Panc1 (cell line): ENCODE measurements around the gene NACC1. TPM values are rescaled to one million over a fixed set of nuclear protein-coding genes. Genes with fewer than 3 reads are reported as not detected.
A peak's percentile ranks its signal among the peaks of the same experiment; 100 is the strongest.
"Not testable (repeated sequence)": the region's sequence is repeated elsewhere in the genome, so short reads cannot be mapped to it uniquely, and the experiment has no call there.

Experiments
- ATAC-seq: fragments of 200-7000 bp; cut with Tn5 transposase; 2 replicates; pipeline ENCODE4 v1.9.1; 2020; ENCODE audit warnings: mild to moderate bottlenecking, moderate library complexity
- BruUV-seq: library from RNA; stranded (reverse); fragments of 400-500 nt; replicated peaks from 2 replicates; lab custom pipeline; 2021; lab: Mats Ljungman, UMichigan
- CTCF ChIA-PET: fragments of 300-600 bp; sonication (Branson Sonifier 250); formaldehyde crosslinking; loops from one replicate; lab custom pipeline; 2022; ENCODE audit warnings: antibody characterized with exemption; lab: Charles Lee
- POLR2A ChIA-PET: fragments of 300-600 bp; sonication (Branson Sonifier 250); formaldehyde crosslinking; loops from one replicate; lab custom pipeline; 2022; ENCODE audit warnings: antibody characterized with exemption; lab: Charles Lee
- DNase-seq: peaks from one replicate; pipeline ENCODE4 v3.0.0-alpha.2; 2010; ENCODE audit warnings: low read depth, low spot score
- H3K27ac ChIP-seq: 2 replicates; pipeline ENCODE4 v1.5.1; 2011; ENCODE audit warnings: mild to moderate bottlenecking, low read length, inconsistent platforms
- H3K27me3 ChIP-seq: fragments of 200-500 bp; sonication (Bioruptor generic); 2 replicates; pipeline ENCODE4 v1.6.0; 2014; ENCODE audit warnings: low read length, inconsistent platforms; ENCODE audit not compliant: control insufficient read depth, insufficient read depth
- H3K36me3 ChIP-seq: fragments of 200-500 bp; sonication (Bioruptor generic); 2 replicates; pipeline ENCODE4 v1.5.1; 2014; ENCODE audit warnings: inconsistent platforms, mild to moderate bottlenecking, low read length, moderate library complexity; ENCODE audit not compliant: control insufficient read depth, insufficient read depth
- H3K4me1 ChIP-seq: 2 replicates; pipeline ENCODE4 v1.5.1; 2011; ENCODE audit warnings: inconsistent platforms, mild to moderate bottlenecking, low read length, moderate library complexity; ENCODE audit not compliant: control insufficient read depth, insufficient read depth
- H3K4me3 ChIP-seq, 2 experiments: 2 replicates each; pipeline ENCODE4 v1.5.1; 2011 to 2012; ENCODE audit warnings: low read depth in 2 of 2, low read length in 2 of 2, mild to moderate bottlenecking in 2 of 2, inconsistent platforms in 1 of 2, moderate library complexity in 1 of 2
- H3K9me3 ChIP-seq: fragments of 200-500 bp; sonication (Bioruptor generic); 2 replicates; pipeline ENCODE4 v1.5.1; 2014; ENCODE audit warnings: low read depth, mild to moderate bottlenecking, inconsistent platforms, low read length, moderate library complexity; ENCODE audit not compliant: control insufficient read depth, insufficient read depth
- POLR2AphosphoS5 ChIP-seq: IDR thresholded peaks from 2 replicates; pipeline ENCODE4 v1.6.1; 2012; ENCODE audit warnings: mild to moderate bottlenecking, low read depth, low read length, moderate library complexity
- SIN3A ChIP-seq: IDR thresholded peaks from 2 replicates; pipeline ENCODE4 v1.6.1; 2012; ENCODE audit warnings: low read depth, mild to moderate bottlenecking, low read length, moderate library complexity, borderline replicate concordance; ENCODE audit not compliant: insufficient read depth
- TCF7L2 ChIP-seq: IDR thresholded peaks from 2 replicates; pipeline ENCODE4 v1.6.1; 2011; ENCODE audit warnings: mild to moderate bottlenecking, low read depth, low read length, inconsistent platforms
- in situ Hi-C: cut with HindIII; loops from 2 replicates; pipeline ENCODE4 v1.10.0; 2016; ENCODE audit warnings: low sequenced_read_pairs, low pct_unique_long_range_greater_than_20kb
- intact Hi-C: fragments of 100-400 bp; cut with micrococcal nuclease; formaldehyde crosslinking; loops from one replicate; pipeline ENCODE4 v1.10.0; 2022; ENCODE audit not compliant: unreplicated experiment
- total RNA-seq: library from RNA; stranded (reverse); gene quantifications from one replicate; pipeline ENCODE4 v1.2.1, GENCODE V29; 2021; ENCODE audit not compliant: unreplicated experiment
- TF ChIP-seq, protein P1 (sequence below), 2 experiments: IDR thresholded peaks; 2 replicates each; pipeline ENCODE4 v1.6.1; 2011 to 2012; ENCODE audit warnings: low read depth in 2 of 2, control low read depth in 1 of 2, low read length in 1 of 2, mild to moderate bottlenecking in 1 of 2, moderate library complexity in 1 of 2; ENCODE audit not compliant: insufficient read depth in 1 of 2
- TF ChIP-seq, protein P2 (sequence below): fragments of 450-650 bp; IDR thresholded peaks from 2 replicates; pipeline ENCODE4 v1.5.1; 2017; ENCODE audit warnings: mild to moderate bottlenecking

Gene NACC1
- total RNA-seq, 1 experiment from 2014 or later, result 129 TPM

DNA sequence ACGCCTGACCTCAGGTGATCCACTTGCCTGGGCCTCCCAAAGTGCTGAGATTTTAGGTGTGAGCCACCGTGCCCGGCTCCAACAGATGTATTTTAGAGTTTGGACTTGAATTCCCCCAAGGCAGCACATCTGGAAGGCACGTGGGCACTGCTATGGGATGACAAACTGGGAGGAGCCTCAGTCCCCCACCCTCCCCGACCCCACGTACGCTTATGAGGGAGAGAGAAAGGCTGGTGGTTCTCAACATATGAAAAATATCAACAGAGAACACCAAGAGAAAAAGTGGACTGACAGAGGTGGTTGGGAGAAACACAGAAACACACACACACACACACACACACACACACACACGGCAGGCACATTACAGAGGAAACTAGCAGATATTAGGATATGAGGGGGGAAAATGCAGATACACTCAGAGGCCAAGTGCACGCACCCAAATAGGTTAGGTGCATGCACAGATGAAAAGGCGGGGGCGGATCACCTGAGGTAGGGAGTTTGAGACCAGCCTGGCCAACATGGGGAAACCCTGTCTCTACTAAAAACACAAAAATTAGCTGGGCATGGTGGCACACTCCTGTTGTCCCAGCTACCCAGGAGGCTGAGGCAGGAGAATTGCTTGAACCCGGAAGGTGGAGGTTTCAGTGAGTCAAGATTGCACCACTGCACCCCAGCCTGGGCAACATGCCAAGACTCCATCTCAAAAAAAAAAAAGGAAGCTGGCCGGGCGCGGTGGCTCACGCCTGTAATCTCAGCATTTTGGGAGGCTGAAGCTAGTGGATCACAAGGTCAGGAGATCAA is 28.9 kb downstream of the NACC1 start:
- CTCF ChIA-PET, result no interaction called here
- ATAC-seq, result no peak
- DNase-seq, result no peak
- peaks cover 6% of the 10 kb centered on the region; the same call in 1 of the 2 replicates for H3K36me3 ChIP-seq
- POLR2A ChIA-PET, result no interaction called here
- TF ChIP-seq, protein P1, sequence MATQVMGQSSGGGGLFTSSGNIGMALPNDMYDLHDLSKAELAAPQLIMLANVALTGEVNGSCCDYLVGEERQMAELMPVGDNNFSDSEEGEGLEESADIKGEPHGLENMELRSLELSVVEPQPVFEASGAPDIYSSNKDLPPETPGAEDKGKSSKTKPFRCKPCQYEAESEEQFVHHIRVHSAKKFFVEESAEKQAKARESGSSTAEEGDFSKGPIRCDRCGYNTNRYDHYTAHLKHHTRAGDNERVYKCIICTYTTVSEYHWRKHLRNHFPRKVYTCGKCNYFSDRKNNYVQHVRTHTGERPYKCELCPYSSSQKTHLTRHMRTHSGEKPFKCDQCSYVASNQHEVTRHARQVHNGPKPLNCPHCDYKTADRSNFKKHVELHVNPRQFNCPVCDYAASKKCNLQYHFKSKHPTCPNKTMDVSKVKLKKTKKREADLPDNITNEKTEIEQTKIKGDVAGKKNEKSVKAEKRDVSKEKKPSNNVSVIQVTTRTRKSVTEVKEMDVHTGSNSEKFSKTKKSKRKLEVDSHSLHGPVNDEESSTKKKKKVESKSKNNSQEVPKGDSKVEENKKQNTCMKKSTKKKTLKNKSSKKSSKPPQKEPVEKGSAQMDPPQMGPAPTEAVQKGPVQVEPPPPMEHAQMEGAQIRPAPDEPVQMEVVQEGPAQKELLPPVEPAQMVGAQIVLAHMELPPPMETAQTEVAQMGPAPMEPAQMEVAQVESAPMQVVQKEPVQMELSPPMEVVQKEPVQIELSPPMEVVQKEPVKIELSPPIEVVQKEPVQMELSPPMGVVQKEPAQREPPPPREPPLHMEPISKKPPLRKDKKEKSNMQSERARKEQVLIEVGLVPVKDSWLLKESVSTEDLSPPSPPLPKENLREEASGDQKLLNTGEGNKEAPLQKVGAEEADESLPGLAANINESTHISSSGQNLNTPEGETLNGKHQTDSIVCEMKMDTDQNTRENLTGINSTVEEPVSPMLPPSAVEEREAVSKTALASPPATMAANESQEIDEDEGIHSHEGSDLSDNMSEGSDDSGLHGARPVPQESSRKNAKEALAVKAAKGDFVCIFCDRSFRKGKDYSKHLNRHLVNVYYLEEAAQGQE (IDR thresholded peaks at IDR 0.05; ENCODE audit: insufficient read depth in 1 of 2, low read depth in 2 of 2, low read length in 1 of 2), result no peak
- no peak for TF ChIP-seq POLR2AphosphoS5
- TF ChIP-seq, protein P2, sequence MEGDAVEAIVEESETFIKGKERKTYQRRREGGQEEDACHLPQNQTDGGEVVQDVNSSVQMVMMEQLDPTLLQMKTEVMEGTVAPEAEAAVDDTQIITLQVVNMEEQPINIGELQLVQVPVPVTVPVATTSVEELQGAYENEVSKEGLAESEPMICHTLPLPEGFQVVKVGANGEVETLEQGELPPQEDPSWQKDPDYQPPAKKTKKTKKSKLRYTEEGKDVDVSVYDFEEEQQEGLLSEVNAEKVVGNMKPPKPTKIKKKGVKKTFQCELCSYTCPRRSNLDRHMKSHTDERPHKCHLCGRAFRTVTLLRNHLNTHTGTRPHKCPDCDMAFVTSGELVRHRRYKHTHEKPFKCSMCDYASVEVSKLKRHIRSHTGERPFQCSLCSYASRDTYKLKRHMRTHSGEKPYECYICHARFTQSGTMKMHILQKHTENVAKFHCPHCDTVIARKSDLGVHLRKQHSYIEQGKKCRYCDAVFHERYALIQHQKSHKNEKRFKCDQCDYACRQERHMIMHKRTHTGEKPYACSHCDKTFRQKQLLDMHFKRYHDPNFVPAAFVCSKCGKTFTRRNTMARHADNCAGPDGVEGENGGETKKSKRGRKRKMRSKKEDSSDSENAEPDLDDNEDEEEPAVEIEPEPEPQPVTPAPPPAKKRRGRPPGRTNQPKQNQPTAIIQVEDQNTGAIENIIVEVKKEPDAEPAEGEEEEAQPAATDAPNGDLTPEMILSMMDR, result no peak
- TF ChIP-seq TCF7L2, result no peak
- no peak for TF ChIP-seq SIN3A
- H3K27me3 ChIP-seq, result no peaks in the 10 kb centered on the region
- intact Hi-C loops (no loop called here), in situ Hi-C loops (no loop called here)
- BruUV-seq, result no TSS peak
- H3K27ac ChIP-seq, result no peak overlapping the region
- H3K9me3 ChIP-seq, result no peaks in the 10 kb centered on the region
- H3K4me3 ChIP-seq, result no peak overlapping the region
- no peaks in the 10 kb centered on the region for H3K4me1 ChIP-seq

GRCh38 chr19:13149173-13149627 is 31.1 kb downstream of the NACC1 start:
- BruUV-seq, H3K9me3 ChIP-seq, CTCF ChIA-PET, ATAC-seq, H3K27me3 ChIP-seq, H3K4me1 ChIP-seq, intact Hi-C loops, POLR2A ChIA-PET, DNase-seq, in situ Hi-C loops: not testable (repeated sequence)
- Histone ChIP-seq H3K36me3 (peaks cover 10% of the 10 kb centered on the region; the same call in 1 of the 2 replicates), H3K27ac (peak overlapping the region; percentile 96), H3K4me3 (peak overlapping the region; percentile 83 to 93)

- H3K9me3 ChIP-seq, result no peaks in the 10 kb centered on the region
- peak overlapping the region; percentile 96 for H3K27ac ChIP-seq
- ATAC-seq (peak; percentile 5), DNase-seq (no peak)
- in situ Hi-C loops (no loop called here), intact Hi-C loops (no loop called here)
- peak overlapping the region; percentile 83 to 93 for H3K4me3 ChIP-seq
- TF ChIP-seq, protein P1 (IDR thresholded peaks at IDR 0.05; ENCODE audit: insufficient read depth in 1 of 2, low read depth in 2 of 2, low read length in 1 of 2), result no peak
- TF ChIP-seq POLR2AphosphoS5 (no peak), SIN3A (no peak), TCF7L2 (no peak)
- TF ChIP-seq, protein P2, result no peak
- POLR2A ChIA-PET, result no interaction called here
- TSS peak; percentile 59 for BruUV-seq
- no peaks in the 10 kb centered on the region for H3K27me3 ChIP-seq
- H3K4me1 ChIP-seq, result no peaks in the 10 kb centered on the region
- H3K36me3 ChIP-seq, result peaks cover 10% of the 10 kb centered on the region; the same call in 1 of the 2 replicates
- CTCF ChIA-PET, result no interaction called here
These were observed 31.6 kb downstream of the NACC1 start for GRCh38 chr19:13149628-13150186.
